ENCODE data around the gene THOC1.

The THOC1 gene

DNA sequence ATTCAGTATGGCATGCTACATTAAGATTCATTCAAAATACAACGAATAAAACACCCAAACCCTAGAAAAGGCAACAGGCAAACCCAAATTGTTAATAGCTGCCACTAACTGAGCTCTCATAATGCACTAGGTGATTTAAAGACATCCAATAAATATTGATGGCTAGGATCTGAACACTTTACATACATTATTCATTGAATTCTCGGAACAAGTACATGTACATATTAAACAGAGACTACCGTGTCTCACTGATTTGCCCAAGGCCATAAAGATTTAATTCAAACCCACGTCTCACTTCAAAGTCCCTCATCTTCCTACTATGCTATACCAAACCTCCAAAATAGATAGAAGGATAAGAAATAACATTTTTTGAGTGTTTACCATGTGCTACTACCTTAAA lies 42.1 kb downstream of the THOC1 start:
- peaks cover 57% of the 10 kb centered on the region for H3K36me3 ChIP-seq (ENCODE audit: insufficient read depth, low read length)
- no peaks in the 10 kb centered on the region for H3K9me3 ChIP-seq (ENCODE audit: low read length)
- no peak overlapping the region for H3K4me3 ChIP-seq (ENCODE audit: low read length)
- no peaks in the 10 kb centered on the region for H3K27me3 ChIP-seq (ENCODE audit: insufficient read depth, low read length)
- H2AFZ ChIP-seq (ENCODE audit: low read depth, low read length), result no peak overlapping the region
- H3K4me1 ChIP-seq (ENCODE audit: insufficient read depth, low read length), result no peaks in the 10 kb centered on the region

DNA sequence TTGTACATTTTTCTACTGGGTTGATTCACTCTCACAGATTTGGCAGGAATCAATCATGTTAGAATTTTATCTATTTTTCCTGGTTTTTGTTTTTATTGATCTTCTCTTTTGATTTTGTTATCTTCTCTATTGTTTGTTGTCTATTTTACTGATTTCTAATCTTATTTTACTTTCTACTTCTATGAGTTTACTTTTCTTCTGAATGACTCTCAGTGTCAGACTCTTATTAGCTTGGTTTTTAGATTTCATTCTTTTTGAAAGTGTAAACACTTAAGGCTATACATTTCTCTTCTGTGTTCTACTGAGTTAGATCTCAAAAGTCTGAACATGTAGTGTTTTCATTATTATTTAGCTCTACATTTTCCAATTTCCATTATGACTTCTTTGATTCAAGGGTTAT lies 47.1 kb downstream of the THOC1 start:
- Histone ChIP-seq H3K9me3 (ENCODE audit: low read length) (no peaks in the 10 kb centered on the region), H3K27me3 (ENCODE audit: insufficient read depth, low read length) (no peaks in the 10 kb centered on the region), H2AFZ (ENCODE audit: low read depth, low read length) (no peak overlapping the region), H3K36me3 (ENCODE audit: insufficient read depth, low read length) (peaks cover 78% of the 10 kb centered on the region), H3K4me1 (ENCODE audit: insufficient read depth, low read length) (no peaks in the 10 kb centered on the region), H3K4me3 (ENCODE audit: low read length) (no peak overlapping the region)

DNA sequence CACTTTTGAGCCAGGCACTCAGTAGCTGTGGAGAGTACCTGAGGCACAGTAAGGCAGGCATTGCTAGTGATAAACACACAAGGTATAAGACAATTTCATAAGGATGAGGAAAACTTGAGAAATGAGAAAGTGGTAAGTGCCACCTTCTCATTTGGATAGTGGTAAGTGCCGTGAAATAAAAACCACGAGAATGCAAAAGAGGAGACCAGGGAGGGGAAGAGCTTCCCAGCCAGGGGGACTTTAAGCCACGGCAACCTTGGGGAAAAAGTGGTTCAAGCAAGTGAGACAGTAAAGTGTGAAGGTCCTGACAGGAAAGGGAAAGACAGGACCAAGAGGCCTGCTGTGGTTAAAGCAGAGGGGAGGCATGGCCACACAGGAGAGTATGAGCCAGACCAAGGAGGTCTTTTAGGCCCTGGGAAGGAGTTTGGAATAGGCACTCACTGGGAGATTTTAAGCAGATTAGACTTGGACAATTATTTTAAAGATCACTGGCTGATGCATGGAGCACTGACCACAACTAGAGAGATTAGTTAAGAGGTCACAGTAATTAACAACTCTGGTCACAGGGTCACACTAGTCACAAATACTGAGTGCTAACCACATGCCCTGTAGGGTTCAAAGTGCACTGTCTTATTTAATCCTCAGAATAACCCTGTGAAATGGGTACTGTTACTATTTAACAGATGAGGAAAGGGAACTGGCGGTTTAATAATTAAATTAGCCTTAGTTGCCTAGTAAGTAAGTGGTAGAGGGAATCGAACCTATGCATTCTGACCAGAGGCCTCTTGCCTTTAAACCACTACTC lies 50.1 kb downstream of the THOC1 start:
- H3K27me3 ChIP-seq (ENCODE audit: insufficient read depth, low read length), result no peaks in the 10 kb centered on the region
- H3K4me1 ChIP-seq (ENCODE audit: insufficient read depth, low read length), result no peaks in the 10 kb centered on the region
- H3K36me3 ChIP-seq (ENCODE audit: insufficient read depth, low read length), result peaks cover 83% of the 10 kb centered on the region
- H3K4me3 ChIP-seq (ENCODE audit: low read length), result no peak overlapping the region
- no peaks in the 10 kb centered on the region for H3K9me3 ChIP-seq (ENCODE audit: low read length)
- no peak overlapping the region for H2AFZ ChIP-seq (ENCODE audit: low read depth, low read length)

DNA sequence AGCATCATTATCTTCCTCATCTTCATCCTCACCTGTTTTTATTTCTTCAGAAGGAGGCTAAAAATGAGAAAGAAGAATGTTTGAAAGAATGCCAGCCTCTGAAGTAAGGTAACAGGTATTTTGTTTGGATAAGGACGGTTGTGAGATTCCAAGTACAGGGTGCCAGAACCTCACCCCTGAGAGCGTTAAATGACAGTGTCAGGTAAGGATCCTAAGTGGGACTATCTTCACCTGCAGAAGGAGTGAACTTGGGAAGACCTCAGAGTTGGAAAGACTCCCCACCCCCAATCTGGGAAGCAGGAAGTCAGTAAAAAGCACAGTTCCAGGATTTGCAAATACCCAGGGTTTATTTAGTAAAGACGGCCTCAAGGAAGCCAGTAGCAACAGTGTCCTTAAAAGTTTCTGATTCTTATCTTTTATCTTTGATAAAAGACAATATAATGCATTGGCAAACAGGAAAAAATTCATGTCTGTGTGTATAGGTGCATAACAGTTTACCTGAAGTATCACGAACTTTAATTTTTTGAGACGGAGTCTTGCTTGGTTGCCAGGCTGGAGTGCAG lies 52.3 kb downstream of the THOC1 start:
- Histone ChIP-seq H3K9me3 (ENCODE audit: low read length) (no peaks in the 10 kb centered on the region), H3K4me1 (ENCODE audit: insufficient read depth, low read length) (no peaks in the 10 kb centered on the region), H2AFZ (ENCODE audit: low read depth, low read length) (no peak overlapping the region), H3K36me3 (ENCODE audit: insufficient read depth, low read length) (peaks cover 88% of the 10 kb centered on the region), H3K27me3 (ENCODE audit: insufficient read depth, low read length) (no peaks in the 10 kb centered on the region), H3K4me3 (ENCODE audit: low read length) (no peak overlapping the region)

DNA sequence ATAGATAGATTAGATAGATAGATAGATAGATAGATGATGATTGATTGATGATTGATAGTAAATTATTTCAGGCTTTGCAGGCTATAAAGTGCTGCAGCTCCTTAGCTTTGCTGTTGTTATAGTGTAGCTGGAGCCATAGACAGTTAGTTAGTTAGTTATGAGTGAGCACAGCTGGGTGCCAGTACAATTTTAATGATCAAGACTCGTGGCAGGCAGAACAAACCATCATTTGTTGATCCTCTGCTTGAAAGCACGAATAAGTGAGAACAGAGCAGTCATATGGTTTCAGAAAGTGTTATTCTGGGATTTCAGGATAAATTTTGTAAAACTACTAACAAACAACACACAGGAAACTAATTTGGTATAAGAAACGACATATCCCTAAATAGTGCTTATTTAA lies 53.9 kb downstream of the THOC1 start:
- Histone ChIP-seq H3K4me1 (ENCODE audit: insufficient read depth, low read length) (no peaks in the 10 kb centered on the region), H2AFZ (ENCODE audit: low read depth, low read length) (no peak overlapping the region), H3K4me3 (ENCODE audit: low read length) (no peak overlapping the region), H3K9me3 (ENCODE audit: low read length) (no peaks in the 10 kb centered on the region), H3K36me3 (ENCODE audit: insufficient read depth, low read length) (peaks cover 95% of the 10 kb centered on the region), H3K27me3 (ENCODE audit: insufficient read depth, low read length) (no peaks in the 10 kb centered on the region)

DNA sequence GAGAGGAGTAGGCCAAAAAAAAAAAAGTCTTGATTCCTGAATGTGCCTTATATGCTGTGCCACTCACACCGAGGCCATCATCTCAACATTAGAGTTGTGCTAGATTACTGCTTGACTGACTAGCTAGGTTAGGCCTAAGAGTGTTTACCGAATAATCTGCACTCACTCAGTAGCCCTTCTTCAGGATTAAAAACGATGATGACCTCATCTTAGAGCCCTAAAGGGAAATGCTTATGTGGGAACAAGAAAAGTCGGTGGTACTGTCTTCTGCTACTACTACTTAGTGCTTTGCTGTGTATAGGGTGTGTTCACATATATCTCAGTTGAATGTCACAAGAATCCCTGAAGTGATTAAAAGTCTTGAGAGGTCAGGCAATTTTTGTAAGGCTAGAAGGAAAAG lies 54.3 kb downstream of the THOC1 start:
- Histone ChIP-seq H3K4me1 (ENCODE audit: insufficient read depth, low read length) (no peaks in the 10 kb centered on the region), H3K36me3 (ENCODE audit: insufficient read depth, low read length) (peaks cover 94% of the 10 kb centered on the region), H3K9me3 (ENCODE audit: low read length) (no peaks in the 10 kb centered on the region)

DNA sequence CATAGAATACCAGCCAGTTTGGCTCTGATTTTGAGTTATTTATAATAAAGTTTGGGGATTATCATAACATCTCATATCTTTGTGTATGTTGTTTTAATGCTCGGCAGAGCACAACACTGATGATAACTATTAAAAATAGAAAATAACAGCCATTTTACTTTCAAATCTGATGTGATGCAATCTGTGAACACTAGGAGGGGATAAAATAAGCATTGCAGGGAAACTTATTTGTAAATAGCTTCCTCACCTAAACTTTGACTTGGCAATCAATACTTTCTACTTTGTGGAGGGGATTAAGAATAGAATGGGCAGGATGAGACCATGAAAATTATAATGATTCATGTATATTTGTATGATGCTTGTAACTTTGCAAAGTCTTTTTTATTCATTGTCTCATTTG lies 55.1 kb downstream of the THOC1 start:
- H3K4me3 ChIP-seq (ENCODE audit: low read length), result no peak overlapping the region
- H2AFZ ChIP-seq (ENCODE audit: low read depth, low read length), result no peak overlapping the region
- no peaks in the 10 kb centered on the region for H3K27me3 ChIP-seq (ENCODE audit: insufficient read depth, low read length)
- H3K4me1 ChIP-seq (ENCODE audit: insufficient read depth, low read length), result no peaks in the 10 kb centered on the region
- H3K9me3 ChIP-seq (ENCODE audit: low read length), result no peaks in the 10 kb centered on the region
- H3K36me3 ChIP-seq (ENCODE audit: insufficient read depth, low read length), result peaks cover 89% of the 10 kb centered on the region

More for the DNA sequence above, 54.3 kb downstream of the THOC1 start:
- Histone ChIP-seq H3K27me3 (ENCODE audit: insufficient read depth, low read length) (no peaks in the 10 kb centered on the region), H3K4me3 (ENCODE audit: low read length) (no peak overlapping the region), H2AFZ (ENCODE audit: low read depth, low read length) (no peak overlapping the region)

DNA sequence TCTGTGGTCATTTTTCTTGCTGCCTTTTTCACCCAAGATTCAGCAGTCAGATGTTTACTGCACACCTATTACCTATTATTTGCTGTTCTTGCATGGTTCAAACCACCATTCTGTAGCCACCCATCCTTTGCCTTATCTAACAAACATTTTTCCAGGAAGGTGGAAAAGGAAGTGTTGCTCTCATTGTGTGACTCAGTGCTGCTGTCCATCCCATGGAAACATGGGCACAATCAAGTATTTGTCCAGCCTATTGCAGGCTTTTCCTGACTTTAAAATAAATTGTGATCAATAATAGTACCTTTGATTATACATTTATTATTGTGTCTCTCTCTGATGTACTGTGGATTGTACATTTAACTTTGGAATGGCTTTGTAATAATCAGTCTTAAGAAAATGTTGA lies 56.3 kb downstream of the THOC1 start:
- H2AFZ ChIP-seq (ENCODE audit: low read depth, low read length), result no peak overlapping the region
- H3K4me3 ChIP-seq (ENCODE audit: low read length), result no peak overlapping the region
- peaks cover 83% of the 10 kb centered on the region for H3K36me3 ChIP-seq (ENCODE audit: insufficient read depth, low read length)
- no peaks in the 10 kb centered on the region for H3K4me1 ChIP-seq (ENCODE audit: insufficient read depth, low read length)
- no peaks in the 10 kb centered on the region for H3K27me3 ChIP-seq (ENCODE audit: insufficient read depth, low read length)
- no peaks in the 10 kb centered on the region for H3K9me3 ChIP-seq (ENCODE audit: low read length)

DNA sequence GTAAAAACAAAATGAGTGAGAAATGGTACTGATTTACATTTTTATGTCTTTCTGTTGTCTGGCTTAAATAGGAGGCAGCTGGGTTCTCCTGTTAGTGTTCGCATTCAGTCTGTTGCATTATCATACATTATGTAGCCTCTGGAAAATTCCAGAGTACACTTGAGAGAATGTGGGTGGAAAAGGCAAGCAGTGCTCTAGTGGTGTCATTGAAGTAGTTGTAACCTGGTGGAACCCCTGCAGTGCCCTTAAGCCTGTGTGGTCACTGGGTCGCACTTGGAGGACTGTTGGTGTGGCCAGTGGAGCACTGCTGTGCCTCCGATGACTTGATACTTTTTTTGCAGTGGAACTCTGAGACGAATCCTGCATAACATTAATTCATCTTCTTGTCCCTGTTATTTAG lies 57.1 kb downstream of the THOC1 start:
- H3K4me1 ChIP-seq (ENCODE audit: insufficient read depth, low read length), result no peaks in the 10 kb centered on the region
- no peaks in the 10 kb centered on the region for H3K9me3 ChIP-seq (ENCODE audit: low read length)
- no peak overlapping the region for H3K4me3 ChIP-seq (ENCODE audit: low read length)
- H3K27me3 ChIP-seq (ENCODE audit: insufficient read depth, low read length), result no peaks in the 10 kb centered on the region
- peaks cover 84% of the 10 kb centered on the region for H3K36me3 ChIP-seq (ENCODE audit: insufficient read depth, low read length)
- no peak overlapping the region for H2AFZ ChIP-seq (ENCODE audit: low read depth, low read length)

DNA sequence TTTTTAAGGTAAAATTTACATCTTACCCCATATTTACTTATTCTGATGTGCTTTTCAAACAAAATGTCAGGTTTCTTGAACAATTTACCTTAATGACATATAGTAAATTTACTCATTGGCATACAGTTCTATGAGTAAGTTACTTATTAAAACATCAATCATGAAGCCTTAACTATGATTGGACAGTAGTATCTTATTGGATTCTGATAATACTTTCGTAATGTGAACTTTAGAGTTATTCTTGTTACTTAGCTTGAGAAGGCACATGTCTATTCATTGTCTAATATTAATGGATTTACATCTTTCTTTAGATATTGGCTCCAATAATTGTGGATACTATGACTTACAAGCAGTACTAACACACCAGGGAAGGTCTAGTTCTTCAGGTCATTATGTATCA lies 57.8 kb downstream of the THOC1 start:
- Histone ChIP-seq H3K4me3 (ENCODE audit: low read length) (no peak overlapping the region), H3K4me1 (ENCODE audit: insufficient read depth, low read length) (no peaks in the 10 kb centered on the region), H3K9me3 (ENCODE audit: low read length) (no peaks in the 10 kb centered on the region), H2AFZ (ENCODE audit: low read depth, low read length) (no peak overlapping the region), H3K36me3 (ENCODE audit: insufficient read depth, low read length) (peaks cover 82% of the 10 kb centered on the region), H3K27me3 (ENCODE audit: insufficient read depth, low read length) (no peaks in the 10 kb centered on the region)

DNA sequence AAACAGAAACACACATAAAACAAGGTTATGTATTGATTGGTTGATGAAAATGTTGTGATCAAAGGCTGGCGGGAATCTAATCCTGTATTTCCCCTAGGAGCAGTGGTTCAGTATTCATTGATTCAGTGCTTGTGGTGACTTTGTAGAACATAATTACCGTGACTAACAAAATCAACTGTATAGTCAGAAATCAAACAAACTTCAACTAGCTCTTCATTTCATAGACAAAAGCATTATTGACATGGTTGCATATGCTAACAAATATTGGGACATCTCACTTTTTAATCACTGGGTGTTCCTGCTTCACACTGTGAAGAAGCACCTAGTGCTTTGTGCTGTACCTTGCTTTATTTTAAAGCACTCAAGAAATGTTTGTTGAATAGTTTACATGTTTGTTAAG lies 68.1 kb downstream of the THOC1 start:
- H3K36me3 ChIP-seq (ENCODE audit: insufficient read depth, low read length), result peaks cover 75% of the 10 kb centered on the region
- H3K4me3 ChIP-seq (ENCODE audit: low read length), result no peak overlapping the region
- H3K4me1 ChIP-seq (ENCODE audit: insufficient read depth, low read length), result no peaks in the 10 kb centered on the region
- no peak overlapping the region for H2AFZ ChIP-seq (ENCODE audit: low read depth, low read length)
- H3K27me3 ChIP-seq (ENCODE audit: insufficient read depth, low read length), result no peaks in the 10 kb centered on the region
- H3K9me3 ChIP-seq (ENCODE audit: low read length), result no peaks in the 10 kb centered on the region

DNA sequence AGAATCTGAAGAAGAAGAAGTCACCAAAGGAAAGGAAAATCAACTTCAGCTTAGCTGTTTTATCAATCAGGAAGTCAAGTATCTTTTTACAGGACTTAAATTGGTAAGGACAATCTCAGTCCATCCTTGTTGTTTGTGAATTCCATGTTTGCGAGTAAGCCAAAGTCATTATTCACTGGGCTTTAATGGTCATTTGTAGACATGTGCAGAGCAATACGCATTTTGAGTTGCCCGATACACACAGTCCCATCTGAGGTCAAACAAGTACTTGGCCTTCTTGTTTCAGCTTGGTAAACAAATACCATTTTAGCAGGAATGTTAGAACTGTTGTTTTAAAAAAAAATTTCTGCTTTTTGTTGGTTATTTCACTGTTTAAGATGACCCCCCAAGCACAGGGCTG lies 68.6 kb downstream of the THOC1 start:
- H3K4me3 ChIP-seq (ENCODE audit: low read length), result no peak overlapping the region
- peaks cover 72% of the 10 kb centered on the region for H3K36me3 ChIP-seq (ENCODE audit: insufficient read depth, low read length)
- no peaks in the 10 kb centered on the region for H3K4me1 ChIP-seq (ENCODE audit: insufficient read depth, low read length)
- no peak overlapping the region for H2AFZ ChIP-seq (ENCODE audit: low read depth, low read length)
- no peaks in the 10 kb centered on the region for H3K27me3 ChIP-seq (ENCODE audit: insufficient read depth, low read length)
- no peaks in the 10 kb centered on the region for H3K9me3 ChIP-seq (ENCODE audit: low read length)

DNA sequence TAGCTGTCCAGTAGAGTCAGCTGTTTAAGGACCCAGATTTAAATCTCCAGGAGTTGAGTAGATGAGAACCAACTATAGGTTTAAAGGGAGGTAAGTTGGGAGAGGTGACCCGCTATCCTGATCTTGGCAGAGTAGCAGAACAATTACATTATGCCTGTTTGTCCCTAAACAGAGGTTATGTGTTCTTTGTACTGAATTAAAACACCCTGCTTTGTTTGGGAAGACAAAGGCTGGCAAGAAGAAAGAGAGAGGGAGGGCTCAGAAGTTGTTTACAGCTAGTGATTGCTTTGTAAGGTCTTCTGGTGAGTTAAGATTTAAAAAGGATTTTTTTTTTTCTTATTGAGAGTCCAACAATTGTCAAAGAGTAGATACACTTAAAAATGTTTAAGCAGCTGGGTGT lies 72.2 kb downstream of the THOC1 start:
- Histone ChIP-seq H3K4me1 (ENCODE audit: insufficient read depth, low read length) (no peaks in the 10 kb centered on the region), H3K36me3 (ENCODE audit: insufficient read depth, low read length) (peaks cover 48% of the 10 kb centered on the region), H2AFZ (ENCODE audit: low read depth, low read length) (no peak overlapping the region), H3K9me3 (ENCODE audit: low read length) (no peaks in the 10 kb centered on the region), H3K4me3 (ENCODE audit: low read length) (no peak overlapping the region), H3K27me3 (ENCODE audit: insufficient read depth, low read length) (no peaks in the 10 kb centered on the region)

DNA sequence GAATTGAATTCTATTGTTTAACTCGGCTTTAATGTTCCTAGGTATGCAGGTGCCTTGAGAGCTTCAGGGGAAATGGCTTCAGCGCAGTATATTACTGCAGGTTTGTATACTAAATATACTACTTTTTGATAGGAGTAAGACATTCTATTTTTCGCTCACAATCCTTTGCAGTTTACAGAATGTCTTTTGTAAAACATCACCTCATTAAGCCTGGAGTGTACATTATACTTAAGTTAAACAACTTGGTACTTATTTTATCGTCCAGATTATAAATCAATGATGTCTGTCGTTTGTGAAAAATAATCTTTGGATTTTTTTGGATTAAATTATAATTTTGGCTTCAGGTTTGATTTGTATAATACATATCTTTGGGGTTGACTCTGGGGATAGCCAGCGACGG lies 75.0 kb downstream of the THOC1 start:
- Histone ChIP-seq H3K36me3 (ENCODE audit: insufficient read depth, low read length) (peaks cover 23% of the 10 kb centered on the region), H3K4me3 (ENCODE audit: low read length) (no peak overlapping the region), H3K27me3 (ENCODE audit: insufficient read depth, low read length) (no peaks in the 10 kb centered on the region), H3K9me3 (ENCODE audit: low read length) (no peaks in the 10 kb centered on the region), H2AFZ (ENCODE audit: low read depth, low read length) (no peak overlapping the region), H3K4me1 (ENCODE audit: insufficient read depth, low read length) (no peaks in the 10 kb centered on the region)

Data from neuron (in vitro differentiated cells).